HG03571 (cell line): ENCODE measurements around the gene CHTF18.
"Not testable (repeated sequence)": the region's sequence is repeated elsewhere in the genome, so short reads cannot be mapped to it uniquely, and the experiment has no call there.

Experiments
- ATAC-seq: cut with Tn5 transposase; IDR thresholded peaks from one replicate; pipeline ENCODE4 v1.9.1; 2021; ENCODE audit not compliant: unreplicated experiment

Gene CHTF18

GRCh38 chr16:825341-826061 lies 37.1 kb downstream of the CHTF18 start:
- no peak for ATAC-seq

GRCh38 chr16:827513-827912 lies 39.1 kb downstream of the CHTF18 start:
- no peak for ATAC-seq

GRCh38 chr16:828891-829290 lies 40.5 kb downstream of the CHTF18 start:
- no peak for ATAC-seq

GRCh38 chr16:830107-830870 lies 41.9 kb downstream of the CHTF18 start:
- no peak for ATAC-seq

GRCh38 chr16:830871-831570 lies 42.6 kb downstream of the CHTF18 start:
- no peak for ATAC-seq

GRCh38 chr16:831571-832413 lies 43.4 kb downstream of the CHTF18 start:
- no peak for ATAC-seq

- no peak for ATAC-seq
These were observed 44.4 kb downstream of the CHTF18 start for GRCh38 chr16:832652-833336.

- ATAC-seq, result no peak
These were observed 45.0 kb downstream of the CHTF18 start for GRCh38 chr16:833411-833810.

GRCh38 chr16:835373-835772 lies 47.0 kb downstream of the CHTF18 start:
- ATAC-seq, result no peak

GRCh38 chr16:836221-836620 lies 47.8 kb downstream of the CHTF18 start:
- ATAC-seq, result no peak

GRCh38 chr16:836822-837221 lies 48.4 kb downstream of the CHTF18 start:
- not testable (repeated sequence) for ATAC-seq

GRCh38 chr16:838741-839140 lies 50.3 kb downstream of the CHTF18 start:
- no peak for ATAC-seq

- ATAC-seq, result no peak
These were observed 51.4 kb downstream of the CHTF18 start for GRCh38 chr16:839643-840408.

- ATAC-seq, result no peak
These were observed 52.4 kb downstream of the CHTF18 start for GRCh38 chr16:840561-841454.

GRCh38 chr16:841455-842060 lies 53.1 kb downstream of the CHTF18 start:
- ATAC-seq, result no peak

GRCh38 chr16:842061-842476 lies 53.6 kb downstream of the CHTF18 start:
- no peak for ATAC-seq

GRCh38 chr16:842711-843560 lies 54.5 kb downstream of the CHTF18 start:
- no peak for ATAC-seq
